K562 (cell line): ENCODE results near the gene ATG7. TPM values are rescaled to one million over a fixed set of nuclear protein-coding genes. Genes with fewer than 3 reads are reported as not detected.
"Not testable (repeated sequence)": the region's sequence is repeated elsewhere in the genome, so short reads cannot be mapped to it uniquely, and the experiment has no call there.

Experiments
- ATAC-seq: fragments of 200-7000 bp; cut with Tn5 transposase; 3 replicates; pipeline ENCODE4 v1.9.1; 2020; ENCODE audit warnings: moderate library complexity
- BruUV-seq: library from RNA; stranded (reverse); fragments of 400-500 nt; replicated peaks from 2 replicates; lab custom pipeline; 2021; lab: Mats Ljungman, UMichigan
- CTCF ChIA-PET: fragments of 300-600 bp; formaldehyde crosslinking; extraction: SDS; loops from one replicate; lab custom pipeline; 2021; ENCODE audit warnings: low intra/inter-chr PET ratio; lab: Yijun Ruan, JAX
- POLR2A ChIA-PET: fragments of 300-600, 350-650 bp; sonication (Branson Sonifier 250); formaldehyde crosslinking; extraction: SDS; loops from one replicate; lab custom pipeline; 2021; ENCODE audit warnings: antibody characterized with exemption, inconsistent platforms; lab: Yijun Ruan, JAX
- DNase-seq, 4 experiments: peaks; one replicate each; pipeline versions ENCODE4 v3.0.0 to v3.0.0-alpha.2; 2011 to 2018; ENCODE audit warnings: low spot score in 3 of 4, mixed read lengths in 3 of 4; ENCODE audit errors: extremely low read depth in 1 of 4
- FAIRE-seq: peaks from 2 replicates; lab custom pipeline; 2011; peaks lifted over from hg19 to GRCh38; lab: Jason Lieb, UNC
- H2AFZ ChIP-seq: 2 replicates; pipeline ENCODE4 v1.6.0; 2011; ENCODE audit warnings: low read depth, low read length, control low read depth, inconsistent platforms
- H3K27ac ChIP-seq: fragments of 200-600 bp; 3 replicates; pipeline ENCODE4 v1.8.0; 2011; ENCODE audit warnings: low read depth, mild to moderate bottlenecking, control low read depth, inconsistent platforms, low read length, moderate library complexity, mixed read lengths; ENCODE audit errors: extremely low read depth
- H3K27me3 ChIP-seq, 2 experiments: fragments of 300-600 bp in 1 of 2; 2 replicates in 1 of 2; 3 replicates in 1 of 2; pipeline versions ENCODE4 v1.6.0 to v1.8.0; 2011; ENCODE audit warnings: inconsistent platforms in 2 of 2, low read length in 2 of 2, mild to moderate bottlenecking in 1 of 2, mixed read lengths in 1 of 2, moderate library complexity in 1 of 2; ENCODE audit not compliant: control insufficient read depth in 2 of 2, insufficient read depth in 2 of 2
- H3K36me3 ChIP-seq: fragments of 300-600 bp; 3 replicates; pipeline ENCODE4 v1.8.0; 2011; ENCODE audit warnings: mild to moderate bottlenecking, low read length, inconsistent platforms; ENCODE audit not compliant: control insufficient read depth, insufficient read depth
- H3K4me1 ChIP-seq, 2 experiments: fragments of 200-600 bp in 1 of 2; replicated peaks in 1 of 2; 2 replicates in 1 of 2; 3 replicates in 1 of 2; pipeline versions ENCODE4 v1.5.1 to v1.8.0; 2011; ENCODE audit warnings: inconsistent platforms in 2 of 2, low read length in 2 of 2, mild to moderate bottlenecking in 1 of 2, mixed read lengths in 1 of 2, moderate library complexity in 1 of 2; ENCODE audit not compliant: control insufficient read depth in 2 of 2, insufficient read depth in 2 of 2
- H3K4me2 ChIP-seq: 2 replicates; pipeline ENCODE4 v1.6.1; 2011; ENCODE audit warnings: low read length, control low read depth, inconsistent platforms, mixed read lengths; ENCODE audit not compliant: insufficient read depth
- H3K4me3 ChIP-seq: fragments of 200-600 bp; sonication (generic), shearing (Covaris generic); 2 replicates; pipeline ENCODE4 v1.5.1; 2016; ENCODE audit warnings: control low read depth, inconsistent platforms
- H3K79me2 ChIP-seq: fragments of 200-600 bp; 3 replicates; pipeline ENCODE4 v1.8.0; 2011; ENCODE audit warnings: low read length, inconsistent platforms; ENCODE audit not compliant: control insufficient read depth, insufficient read depth
- H3K9ac ChIP-seq, 2 experiments: 2 replicates each; pipeline versions ENCODE4 v1.6.0 to v1.6.1; 2011; ENCODE audit warnings: low read depth in 2 of 2, low read length in 2 of 2, control low read depth in 1 of 2, inconsistent platforms in 1 of 2, mild to moderate bottlenecking in 1 of 2, mixed read lengths in 1 of 2; ENCODE audit not compliant: insufficient read depth in 1 of 2
- H3K9me1 ChIP-seq: one replicate; pipeline ENCODE4 v1.6.0; 2011; ENCODE audit warnings: inconsistent platforms, mild to moderate bottlenecking, low read length, moderate library complexity; ENCODE audit not compliant: control insufficient read depth, insufficient read depth
- H3K9me3 ChIP-seq: replicated peaks from 2 replicates; pipeline ENCODE4 v1.5.1; 2011; ENCODE audit warnings: low read depth, low read length, inconsistent platforms; ENCODE audit not compliant: control insufficient read depth, insufficient read depth
- H4K20me1 ChIP-seq: replicated peaks from 2 replicates; pipeline ENCODE4 v1.6.1; 2011; ENCODE audit warnings: low read length, inconsistent platforms, mixed read lengths; ENCODE audit not compliant: control insufficient read depth, insufficient read depth
- CREB1 ChIP-seq, 2 experiments: sonication (generic) in 1 of 2; formaldehyde crosslinking in 1 of 2; IDR thresholded peaks; 2 replicates each; pipeline versions ENCODE4 v1.6.1 to v1.8.0; 2012 to 2022; ENCODE audit warnings: inconsistent platforms in 1 of 2, mild to moderate bottlenecking in 1 of 2, missing genetic modification reagents in 1 of 2, moderate library complexity in 1 of 2
- FOXK1 ChIP-seq: sonication (generic); formaldehyde crosslinking; IDR thresholded peaks from 2 replicates; pipeline ENCODE4 v1.8.0; 2022; ENCODE audit warnings: missing genetic modification reagents, mild to moderate bottlenecking, borderline replicate concordance
- GABPB1 ChIP-seq: sonication (generic); formaldehyde crosslinking; IDR thresholded peaks from 2 replicates; pipeline ENCODE4 v1.8.0; 2022; ENCODE audit warnings: mild to moderate bottlenecking, missing genetic modification reagents
- MTA3 ChIP-seq: fragments of 450-650 bp; formaldehyde crosslinking; IDR thresholded peaks from 2 replicates; pipeline ENCODE4 v1.6.1; 2017; ENCODE audit warnings: mild to moderate bottlenecking, borderline replicate concordance
- PRDM10 ChIP-seq: fragments of 450-650 bp; IDR thresholded peaks from 2 replicates; pipeline ENCODE4 v1.6.1; 2018; ENCODE audit not compliant: partially characterized antibody
- WGBS: fragments of 100-300 bp; shearing (Covaris generic); methylation state at CpG from one replicate; pipeline ENCODE4 v1.1.6; 2016; ENCODE audit warnings: low coverage, mixed read lengths; ENCODE audit not compliant: insufficient coverage; ENCODE audit errors: missing lambda C conversion rate; 5-methylcytosine and 5-hydroxymethylcytosine counted together
- in situ Hi-C: fragments of 300-500 bp; cut with MboI; formaldehyde crosslinking; loops from 4 replicates; pipeline ENCODE4 v1.15.0; 2018; ENCODE audit warnings: inconsistent platforms, mixed read lengths
- intact Hi-C: fragments of 100-400 bp; cut with micrococcal nuclease; formaldehyde crosslinking; loops from 2 replicates; pipeline ENCODE4 v1.14.2; 2022
- polyA plus RNA-seq, 8 experiments: library from polyadenylated mRNA; depleted of rRNA in 4 of 8; stranded (reverse) in 5 of 8; unstranded in 3 of 8; fragments of >200 nt; fragmentation: Nextera tagmentation in 2 of 8; fragmentation: Illumina TruSeq in 1 of 8; extraction: Ambion mirVana in 2 of 8; extraction: Trizol in 1 of 8; gene quantifications; 2 replicates each; pipeline versions ENCODE4 v1.2.1 to v1.2.3, GENCODE V29; 2011 to 2014; ENCODE audit warnings: inconsistent platforms in 1 of 8, missing spikeins in 1 of 8
- total RNA-seq, 7 experiments: library from RNA; depleted of rRNA in 6 of 7; stranded (reverse); fragments of >200 nt in 6 of 7; fragmentation: Illumina TruSeq in 2 of 7; extraction: Trizol in 2 of 7; gene quantifications; 2 replicates each; pipeline versions ENCODE4 v1.2.1 to v1.2.3, GENCODE V29; 2011 to 2021; ENCODE audit warnings: low replicate concordance in 1 of 7
- TF ChIP-seq, protein P1 (sequence below): fragments of 450-650 bp; conservative IDR thresholded peaks from 2 replicates; pipeline ENCODE4 v1.6.1; 2016; ENCODE audit warnings: missing genetic modification characterization, low read depth, mild to moderate bottlenecking, missing compliant biosample characterization, moderate library complexity

ATG7 gene
- total and polyA plus RNA-seq, 9 of the 15 experiments (the other 6 are each of a cell fraction or from before 2014, with no cell fraction given): 18.3 to 45.3 (median 33.6) TPM

DNA sequence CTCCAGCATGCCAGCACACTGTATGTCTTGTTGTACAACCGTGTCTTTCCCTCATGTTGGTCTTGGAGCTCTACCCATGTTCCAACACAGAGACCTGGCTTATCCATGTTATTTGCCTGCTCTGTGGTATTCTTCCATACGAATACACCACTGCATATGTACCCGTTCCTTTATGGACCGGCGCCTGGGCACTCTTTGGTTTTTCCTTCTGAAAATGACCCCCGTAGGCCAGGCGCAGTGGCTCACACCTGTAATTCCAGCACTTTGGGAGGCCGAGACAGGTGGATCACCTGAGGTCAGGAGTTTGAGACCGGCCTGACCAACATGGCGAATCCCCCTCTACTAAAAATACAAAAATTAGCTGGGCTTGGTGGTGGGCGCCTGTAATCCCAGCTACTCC lies 300.5 kb downstream of the ATG7 start:
- H3K36me3 ChIP-seq, H3K9me3 ChIP-seq, H3K79me2 ChIP-seq, H3K4me1 ChIP-seq, BruUV-seq, H3K4me2 ChIP-seq, DNase-seq, H3K9me1 ChIP-seq, intact Hi-C loops, H3K27ac ChIP-seq, H3K4me3 ChIP-seq, ATAC-seq, CTCF ChIA-PET, H2AFZ ChIP-seq, POLR2A ChIA-PET, FAIRE-seq, H3K9ac ChIP-seq, in situ Hi-C loops: not testable (repeated sequence)
- whole genome bisulfite sequencing: 59% methylated on average over 11 of the region's 11 CpGs
- H3K27me3 ChIP-seq: peaks cover 0 to 31% of the 10 kb centered on the region in 2 experiments; a peak in 3 of 5 replicates
- peaks cover 27% of the 10 kb centered on the region for H4K20me1 ChIP-seq

- BruUV-seq: no TSS peak
- in situ Hi-C loops: no loop called here
- intact Hi-C loops: no loop called here
- Histone ChIP-seq H3K9ac (no peak overlapping the region), H3K9me1 (no peaks in the 10 kb centered on the region), H3K9me3 (no peaks in the 10 kb centered on the region), H2AFZ (no peak overlapping the region), H4K20me1 (peaks cover 16% of the 10 kb centered on the region), H3K27me3 (peaks cover 0 to 29% of the 10 kb centered on the region in 2 experiments; a peak in 3 of 5 replicates), H3K4me3 (no peak overlapping the region), H3K4me1 (peaks cover 0 to 3% of the 10 kb centered on the region in 2 experiments; a peak in 3 of 5 replicates)
- 43% methylated on average over 19 of the region's 20 CpGs for WGBS
- ATAC-seq: no peak
- CTCF ChIA-PET: no interaction called here
- no peak for TF ChIP-seq CREB1 (IDR thresholded peaks at IDR 0.05)
- TF ChIP-seq CREB1 (CRISPR knock-in tag; IDR thresholded peaks at IDR 0.05): no peak
- no peak for TF ChIP-seq PRDM10
- TF ChIP-seq MTA3: no peak
- TF ChIP-seq, protein P1, sequence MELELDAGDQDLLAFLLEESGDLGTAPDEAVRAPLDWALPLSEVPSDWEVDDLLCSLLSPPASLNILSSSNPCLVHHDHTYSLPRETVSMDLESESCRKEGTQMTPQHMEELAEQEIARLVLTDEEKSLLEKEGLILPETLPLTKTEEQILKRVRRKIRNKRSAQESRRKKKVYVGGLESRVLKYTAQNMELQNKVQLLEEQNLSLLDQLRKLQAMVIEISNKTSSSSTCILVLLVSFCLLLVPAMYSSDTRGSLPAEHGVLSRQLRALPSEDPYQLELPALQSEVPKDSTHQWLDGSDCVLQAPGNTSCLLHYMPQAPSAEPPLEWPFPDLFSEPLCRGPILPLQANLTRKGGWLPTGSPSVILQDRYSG (tag): no peak
- TF ChIP-seq GABPB1 (CRISPR knock-in tag): no peak
- TF ChIP-seq FOXK1: no peak
- TF ChIP-seq, all 486 proteins: peak for 0
- H3K36me3 ChIP-seq: no peaks in the 10 kb centered on the region; the same call in 2 of the 3 replicates
- H3K4me2 ChIP-seq: no peak overlapping the region
- POLR2A ChIA-PET: interaction anchor here (0.6 to 0.9 kb wide), 4 partner anchors 9 to 78 kb away, joined by 3 to 5 read pairs (median 3); no protein-coding TSS in a partner anchor
- H3K27ac ChIP-seq: no peak overlapping the region
- H3K79me2 ChIP-seq: no peaks in the 10 kb centered on the region
- DNase-seq (no peak), FAIRE-seq (no peak)
Observed at GRCh38 chr3:11574981-11575669, 302.9 kb downstream of the ATG7 start.
